ENCODE results near the gene FAM200B. TPM values are rescaled to one million over a fixed set of nuclear protein-coding genes. Genes with fewer than 3 reads are reported as not detected.
A peak's percentile ranks its signal among the peaks of the same experiment; 100 is the strongest.

Gene FAM200B
- total RNA-seq, 6 experiments from 2014 or later: 11.8 to 20.9 (median 16.7) TPM

DNA sequence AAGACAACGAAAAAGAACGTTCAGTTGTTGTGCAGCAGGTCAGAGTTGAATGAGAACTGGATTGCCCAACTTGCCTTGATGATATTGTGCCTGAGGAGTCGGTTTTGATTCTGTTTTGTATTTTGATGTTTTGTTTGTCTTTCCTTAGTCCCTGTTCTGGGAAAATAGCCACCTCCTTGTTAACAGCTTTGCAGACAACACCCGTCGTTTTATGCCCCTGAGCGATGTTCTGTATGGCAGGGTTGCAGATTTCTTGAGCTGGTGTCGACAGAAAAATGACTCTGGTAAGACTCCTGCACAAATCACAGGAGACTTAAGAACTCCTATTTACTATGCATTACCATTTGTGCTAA, 25.7 kb downstream of the FAM200B start:
- ATAC-seq (peak in 3 of 4 donors; percentile 16 to 59 (median 30)), DNase-seq (no peak)
- Histone ChIP-seq H3K4me3 (no peak overlapping the region), H3K27ac (no peak overlapping the region), H3K4me1 (peaks cover 0 to 14% (median 2%) of the 10 kb centered on the region in 4 donors), H3K27me3 (no peaks in the 10 kb centered on the region), H3K36me3 (no peaks in the 10 kb centered on the region), H3K9me3 (no peaks in the 10 kb centered on the region)
- TF ChIP-seq, protein P1, sequence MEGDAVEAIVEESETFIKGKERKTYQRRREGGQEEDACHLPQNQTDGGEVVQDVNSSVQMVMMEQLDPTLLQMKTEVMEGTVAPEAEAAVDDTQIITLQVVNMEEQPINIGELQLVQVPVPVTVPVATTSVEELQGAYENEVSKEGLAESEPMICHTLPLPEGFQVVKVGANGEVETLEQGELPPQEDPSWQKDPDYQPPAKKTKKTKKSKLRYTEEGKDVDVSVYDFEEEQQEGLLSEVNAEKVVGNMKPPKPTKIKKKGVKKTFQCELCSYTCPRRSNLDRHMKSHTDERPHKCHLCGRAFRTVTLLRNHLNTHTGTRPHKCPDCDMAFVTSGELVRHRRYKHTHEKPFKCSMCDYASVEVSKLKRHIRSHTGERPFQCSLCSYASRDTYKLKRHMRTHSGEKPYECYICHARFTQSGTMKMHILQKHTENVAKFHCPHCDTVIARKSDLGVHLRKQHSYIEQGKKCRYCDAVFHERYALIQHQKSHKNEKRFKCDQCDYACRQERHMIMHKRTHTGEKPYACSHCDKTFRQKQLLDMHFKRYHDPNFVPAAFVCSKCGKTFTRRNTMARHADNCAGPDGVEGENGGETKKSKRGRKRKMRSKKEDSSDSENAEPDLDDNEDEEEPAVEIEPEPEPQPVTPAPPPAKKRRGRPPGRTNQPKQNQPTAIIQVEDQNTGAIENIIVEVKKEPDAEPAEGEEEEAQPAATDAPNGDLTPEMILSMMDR (IDR thresholded peaks at IDR 0.05): no peak
- no peak for TF ChIP-seq POLR2A (IDR thresholded peaks at IDR 0.05)
- intact Hi-C loops (cut with DNase I): no loop called here
- 41% methylated on average over 7 of the region's 7 CpGs for WGBS (ENCODE audit: insufficient coverage, low coverage, low lambda C conversion rate, missing lambda C conversion rate)

DNA sequence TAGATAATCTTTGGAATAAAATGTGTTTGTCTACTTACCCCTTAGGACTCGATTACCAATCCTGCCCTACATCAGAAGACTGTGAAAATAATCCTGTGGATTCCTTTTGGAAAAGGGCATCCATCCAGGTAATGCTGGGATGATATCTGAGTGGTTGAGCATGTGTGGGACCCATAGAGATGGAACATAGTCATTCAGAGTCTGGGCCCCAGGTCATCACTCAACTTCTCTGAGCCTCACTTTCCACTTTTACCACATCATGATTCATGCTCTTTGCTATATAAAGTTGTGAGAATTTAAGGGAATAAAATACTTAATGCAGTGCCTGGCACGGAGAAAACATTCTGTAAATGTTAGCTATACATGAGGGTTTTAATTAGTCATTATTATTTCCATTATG, 30.1 kb downstream of the FAM200B start:
- no peak overlapping the region for H3K27ac ChIP-seq
- peaks cover 0 to 9% (median 0%) of the 10 kb centered on the region in 4 donors for H3K4me1 ChIP-seq
- no peaks in the 10 kb centered on the region for H3K9me3 ChIP-seq
- ATAC-seq (no peak), DNase-seq (no peak)
- H3K4me3 ChIP-seq: no peak overlapping the region
- H3K36me3 ChIP-seq: no peaks in the 10 kb centered on the region
- H3K27me3 ChIP-seq: no peaks in the 10 kb centered on the region
- intact Hi-C loops (cut with DNase I): no loop called here
- 83% methylated on average over 1 of the region's 2 CpGs for WGBS (ENCODE audit: insufficient coverage, low coverage, low lambda C conversion rate, missing lambda C conversion rate)
- no peak for TF ChIP-seq POLR2A (IDR thresholded peaks at IDR 0.05)
- TF ChIP-seq, protein P1 (IDR thresholded peaks at IDR 0.05): no peak

GRCh38 chr4:15712214-15712613, 30.6 kb downstream of the FAM200B start:
- no CpG with 5 or more reads among the region's 1 CpG for WGBS (ENCODE audit: insufficient coverage, low coverage, low lambda C conversion rate, missing lambda C conversion rate)
- intact Hi-C loops (cut with DNase I): no loop called here
- Histone ChIP-seq H3K9me3 (no peaks in the 10 kb centered on the region), H3K4me3 (no peak overlapping the region), H3K36me3 (no peaks in the 10 kb centered on the region), H3K27me3 (no peaks in the 10 kb centered on the region), H3K4me1 (peaks cover 0 to 4% (median 0%) of the 10 kb centered on the region in 4 donors), H3K27ac (no peak overlapping the region)
- DNase-seq (no peak), ATAC-seq (no peak)
- TF ChIP-seq, protein P1 (IDR thresholded peaks at IDR 0.05): no peak
- TF ChIP-seq POLR2A (IDR thresholded peaks at IDR 0.05): no peak

DNA sequence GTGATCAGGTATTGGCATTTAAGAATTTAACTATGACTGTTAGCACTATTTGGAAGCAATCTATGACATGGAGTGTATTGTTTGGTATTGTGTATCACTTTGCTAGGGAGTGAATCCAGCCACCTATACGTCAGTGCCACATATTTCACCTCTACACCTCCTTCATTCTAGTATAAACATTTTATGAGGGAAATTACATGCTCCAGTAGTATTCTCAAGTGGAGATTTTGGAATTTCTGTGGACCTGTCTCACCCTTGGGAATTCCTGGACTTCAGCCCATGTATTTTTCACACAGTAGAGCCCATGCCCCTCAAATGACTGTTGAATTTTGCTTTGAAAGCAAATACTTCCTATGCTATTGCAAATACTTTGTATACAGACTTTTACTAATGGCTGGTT, 32.5 kb downstream of the FAM200B start:
- WGBS (ENCODE audit: insufficient coverage, low coverage, low lambda C conversion rate, missing lambda C conversion rate): 91% methylated on average over 1 of the region's 1 CpG
- Histone ChIP-seq H3K4me1 (no peaks in the 10 kb centered on the region), H3K36me3 (no peaks in the 10 kb centered on the region), H3K9me3 (no peaks in the 10 kb centered on the region), H3K4me3 (no peak overlapping the region), H3K27me3 (no peaks in the 10 kb centered on the region), H3K27ac (no peak overlapping the region)
- intact Hi-C loops (cut with DNase I): no loop called here
- no peak for ATAC-seq
- TF ChIP-seq, protein P1 (IDR thresholded peaks at IDR 0.05): no peak
- no peak for TF ChIP-seq POLR2A (IDR thresholded peaks at IDR 0.05)
- no peak for DNase-seq
